GM21825 (cell line): Measurements from ENCODE around the gene PABPN1L.

Experiments used
- ATAC-seq: cut with Tn5 transposase; IDR thresholded peaks from one replicate; pipeline ENCODE4 v1.9.1; 2021; ENCODE audit warnings: mild to moderate bottlenecking, moderate library complexity; ENCODE audit not compliant: unreplicated experiment

PABPN1L gene

GRCh38 chr16:88814144-88814502 is 52.3 kb downstream of the PABPN1L start:
- no peak for ATAC-seq
